RPMI8226 (cell line): Measurements from ENCODE around the gene CHGA.

ENCODE experiments used
- DNase-seq: peaks from one replicate; pipeline ENCODE4 v3.0.0-alpha.2; 2015

CHGA gene

GRCh38 chr14:92922883-92923743 is at the start of gene CHGA:
CHGA (plus strand) TSS chr14:92923150; CDS start chr14:92923360, 210 bp downstream.
- DNase-seq, result peak; percentile 61

GRCh38 chr14:92874962-92875661 is 47.8 kb upstream of the CHGA start:
- DNase-seq, result no peak

- no peak for DNase-seq
Observed at GRCh38 chr14:92877757-92878431, 45.1 kb upstream of the CHGA start.

- no peak for DNase-seq
Observed at GRCh38 chr14:92880351-92880750, 42.6 kb upstream of the CHGA start.

- peak; percentile 17 for DNase-seq
Observed at GRCh38 chr14:92880851-92881250, 42.1 kb upstream of the CHGA start.

- no peak for DNase-seq
Observed at GRCh38 chr14:92883066-92883465, 39.9 kb upstream of the CHGA start.

- no peak for DNase-seq
Observed at GRCh38 chr14:92884410-92884809, 38.5 kb upstream of the CHGA start.

- no peak for DNase-seq
Observed at GRCh38 chr14:92885279-92886061, 37.5 kb upstream of the CHGA start.

- DNase-seq, result no peak
Observed at GRCh38 chr14:92886337-92886736, 36.6 kb upstream of the CHGA start.

- DNase-seq, result no peak
Observed at GRCh38 chr14:92887157-92887556, 35.8 kb upstream of the CHGA start.

GRCh38 chr14:92888896-92889295 is 34.1 kb upstream of the CHGA start:
- DNase-seq, result no peak

- no peak for DNase-seq
Observed at GRCh38 chr14:92890830-92891588, 31.9 kb upstream of the CHGA start.

- DNase-seq, result no peak
Observed at GRCh38 chr14:92892589-92892988, 30.4 kb upstream of the CHGA start.

GRCh38 chr14:92895352-92895878 is 27.5 kb upstream of the CHGA start:
- DNase-seq, result no peak

- no peak for DNase-seq
Observed at GRCh38 chr14:92897922-92898565, 24.9 kb upstream of the CHGA start.

- no peak for DNase-seq
Observed at GRCh38 chr14:92898566-92899131, 24.3 kb upstream of the CHGA start.

GRCh38 chr14:92900660-92901059 is 22.3 kb upstream of the CHGA start:
- no peak for DNase-seq

GRCh38 chr14:92902191-92902590 is 20.8 kb upstream of the CHGA start:
- DNase-seq, result no peak

GRCh38 chr14:92902726-92903125 is 20.2 kb upstream of the CHGA start:
- DNase-seq, result no peak

- DNase-seq, result no peak
Observed at GRCh38 chr14:92903359-92903758, 19.6 kb upstream of the CHGA start.

GRCh38 chr14:92905667-92906066 is 17.3 kb upstream of the CHGA start:
- DNase-seq, result no peak
